Measurements from ENCODE around the gene SEBOX. TPM values are rescaled to one million over a fixed set of nuclear protein-coding genes. Genes with fewer than 3 reads are reported as not detected.

SEBOX gene
- total RNA-seq, 4 donors from 2014 or later, result not detected

- H3K27ac ChIP-seq (replicated peaks in 1 of 4), result peak overlapping the region in 1 of 4 donors; percentile 27
- no peaks in the 10 kb centered on the region for H3K27me3 ChIP-seq
- 92% methylated on average over 2 of the region's 5 CpGs for WGBS
- H3K36me3 ChIP-seq, result peaks cover 0 to 35% (median 18%) of the 10 kb centered on the region in 4 donors
- H3K4me3 ChIP-seq, result no peak overlapping the region
- DNase-seq (ENCODE audit: extremely low spot score), result no peak
- intact Hi-C loops (cut with DNase I), result no loop called here
- no peaks in the 10 kb centered on the region for H3K9me3 ChIP-seq
- no peak for TF ChIP-seq EP300 (IDR thresholded peaks at IDR 0.05)
- no peak for TF ChIP-seq CTCF (IDR thresholded peaks at IDR 0.05)
- no peak for TF ChIP-seq POLR2A (IDR thresholded peaks at IDR 0.05; ENCODE audit: low read depth)
- no peak for TF ChIP-seq POLR2AphosphoS5 (IDR thresholded peaks at IDR 0.05)
- peaks cover 9 to 26% (median 21%) of the 10 kb centered on the region in 4 donors for H3K4me1 ChIP-seq
Observed at GRCh38 chr17:28404461-28404811, 39.4 kb upstream of the SEBOX start.

GRCh38 chr17:28404007-28404406 lies 39.0 kb upstream of the SEBOX start:
- H3K9me3 ChIP-seq, result no peaks in the 10 kb centered on the region
- WGBS, result 73% methylated on average over 2 of the region's 2 CpGs
- TF ChIP-seq POLR2A (IDR thresholded peaks at IDR 0.05; ENCODE audit: low read depth) (no peak), CTCF (IDR thresholded peaks at IDR 0.05) (no peak), POLR2AphosphoS5 (IDR thresholded peaks at IDR 0.05) (no peak), EP300 (IDR thresholded peaks at IDR 0.05) (no peak)
- no peak for DNase-seq (ENCODE audit: extremely low spot score)
- no peak overlapping the region for H3K4me3 ChIP-seq
- H3K27me3 ChIP-seq, result no peaks in the 10 kb centered on the region
- intact Hi-C loops (cut with DNase I), result no loop called here
- no peak overlapping the region for H3K27ac ChIP-seq (replicated peaks in 1 of 4)
- peaks cover 9 to 26% (median 21%) of the 10 kb centered on the region in 4 donors for H3K4me1 ChIP-seq
- peaks cover 0 to 39% (median 20%) of the 10 kb centered on the region in 4 donors for H3K36me3 ChIP-seq

GRCh38 chr17:28402844-28403243 lies 37.8 kb upstream of the SEBOX start:
- Histone ChIP-seq H3K4me3 (no peak overlapping the region), H3K27ac (replicated peaks in 1 of 4) (no peak overlapping the region), H3K9me3 (no peaks in the 10 kb centered on the region), H3K4me1 (peaks cover 9 to 26% (median 21%) of the 10 kb centered on the region in 4 donors), H3K27me3 (no peaks in the 10 kb centered on the region), H3K36me3 (peaks cover 0 to 51% (median 25%) of the 10 kb centered on the region in 4 donors)
- no peak for DNase-seq (ENCODE audit: extremely low spot score)
- intact Hi-C loops (cut with DNase I), result no loop called here
- TF ChIP-seq POLR2A (IDR thresholded peaks at IDR 0.05; ENCODE audit: low read depth) (no peak), CTCF (IDR thresholded peaks at IDR 0.05) (no peak), POLR2AphosphoS5 (IDR thresholded peaks at IDR 0.05) (no peak), EP300 (IDR thresholded peaks at IDR 0.05) (no peak)
- WGBS, result 98% methylated on average over 6 of the region's 6 CpGs

- DNase-seq (ENCODE audit: extremely low spot score), result no peak
- no peaks in the 10 kb centered on the region for H3K9me3 ChIP-seq
- H3K27me3 ChIP-seq, result no peaks in the 10 kb centered on the region
- 43% methylated on average over 3 of the region's 3 CpGs for whole genome bisulfite sequencing
- intact Hi-C loops (cut with DNase I), result no loop called here
- H3K27ac ChIP-seq (replicated peaks in 1 of 4), result no peak overlapping the region
- peaks cover 9 to 26% (median 21%) of the 10 kb centered on the region in 4 donors for H3K4me1 ChIP-seq
- no peak for TF ChIP-seq EP300 (IDR thresholded peaks at IDR 0.05)
- no peak for TF ChIP-seq POLR2A (IDR thresholded peaks at IDR 0.05; ENCODE audit: low read depth)
- TF ChIP-seq CTCF (IDR thresholded peaks at IDR 0.05), result no peak
- no peak for TF ChIP-seq POLR2AphosphoS5 (IDR thresholded peaks at IDR 0.05)
- peaks cover 0 to 57% (median 28%) of the 10 kb centered on the region in 4 donors for H3K36me3 ChIP-seq
- H3K4me3 ChIP-seq, result no peak overlapping the region
Observed at GRCh38 chr17:28402224-28402630, 37.2 kb upstream of the SEBOX start.

- Histone ChIP-seq H3K4me1 (peaks cover 2 to 5% (median 3%) of the 10 kb centered on the region in 4 donors), H3K9me3 (no peaks in the 10 kb centered on the region), H3K27me3 (no peaks in the 10 kb centered on the region), H3K4me3 (no peak overlapping the region), H3K36me3 (peaks cover 10 to 81% (median 49%) of the 10 kb centered on the region in 4 donors), H3K27ac (replicated peaks in 1 of 4) (no peak overlapping the region)
- no peak for DNase-seq (ENCODE audit: extremely low spot score)
- intact Hi-C loops (cut with DNase I), result no loop called here
- TF ChIP-seq EP300 (IDR thresholded peaks at IDR 0.05) (no peak), POLR2A (IDR thresholded peaks at IDR 0.05; ENCODE audit: low read depth) (no peak), POLR2AphosphoS5 (IDR thresholded peaks at IDR 0.05) (no peak), CTCF (IDR thresholded peaks at IDR 0.05) (no peak)
- WGBS, result 100% methylated on average over 4 of the region's 4 CpGs
Observed at GRCh38 chr17:28399808-28400207, 34.8 kb upstream of the SEBOX start.

Measured in esophagus muscularis mucosa (tissue), 4 donors.